ENCODE results near the gene DPT. TPM values are rescaled to one million over a fixed set of nuclear protein-coding genes. Genes with fewer than 3 reads are reported as not detected.
A peak's percentile ranks its signal among the peaks of the same experiment; 100 is the strongest.

Gene DPT
- polyA plus RNA-seq, 4 donors, result 0.89 to 42.3 (median 6.1) TPM

GRCh38 chr1:168719306-168720111 is 9.5 kb downstream of the DPT start:
- Histone ChIP-seq H3K4me1 (ENCODE audit: control insufficient read depth in 3 of 3, insufficient read depth in 2 of 3, low read depth in 1 of 3, low read length in 2 of 3) (no peaks in the 10 kb centered on the region), H3K36me3 (ENCODE audit: control insufficient read depth in 3 of 3, insufficient read depth in 2 of 3, low read depth in 1 of 3, low read length in 3 of 3) (no peaks in the 10 kb centered on the region), H3K27ac (ENCODE audit: low read depth in 1 of 3, low read length in 2 of 3) (no peak overlapping the region), H3K4me3 (ENCODE audit: low read depth in 1 of 3, low read length in 3 of 3) (no peak overlapping the region), H3K9me3 (ENCODE audit: control insufficient read depth in 2 of 2, insufficient read depth in 1 of 2, low read depth in 1 of 2, low read length in 1 of 2) (no peaks in the 10 kb centered on the region), H3K27me3 (ENCODE audit: control insufficient read depth in 3 of 3, insufficient read depth in 3 of 3, low read length in 3 of 3) (no peaks in the 10 kb centered on the region)
- FAIRE-seq (no peak), DNase-seq (no peak)
- WGBS, 3 donors, result 88 to 93% (median 90%) methylated on average over 5 of the region's 5 CpGs

DNA sequence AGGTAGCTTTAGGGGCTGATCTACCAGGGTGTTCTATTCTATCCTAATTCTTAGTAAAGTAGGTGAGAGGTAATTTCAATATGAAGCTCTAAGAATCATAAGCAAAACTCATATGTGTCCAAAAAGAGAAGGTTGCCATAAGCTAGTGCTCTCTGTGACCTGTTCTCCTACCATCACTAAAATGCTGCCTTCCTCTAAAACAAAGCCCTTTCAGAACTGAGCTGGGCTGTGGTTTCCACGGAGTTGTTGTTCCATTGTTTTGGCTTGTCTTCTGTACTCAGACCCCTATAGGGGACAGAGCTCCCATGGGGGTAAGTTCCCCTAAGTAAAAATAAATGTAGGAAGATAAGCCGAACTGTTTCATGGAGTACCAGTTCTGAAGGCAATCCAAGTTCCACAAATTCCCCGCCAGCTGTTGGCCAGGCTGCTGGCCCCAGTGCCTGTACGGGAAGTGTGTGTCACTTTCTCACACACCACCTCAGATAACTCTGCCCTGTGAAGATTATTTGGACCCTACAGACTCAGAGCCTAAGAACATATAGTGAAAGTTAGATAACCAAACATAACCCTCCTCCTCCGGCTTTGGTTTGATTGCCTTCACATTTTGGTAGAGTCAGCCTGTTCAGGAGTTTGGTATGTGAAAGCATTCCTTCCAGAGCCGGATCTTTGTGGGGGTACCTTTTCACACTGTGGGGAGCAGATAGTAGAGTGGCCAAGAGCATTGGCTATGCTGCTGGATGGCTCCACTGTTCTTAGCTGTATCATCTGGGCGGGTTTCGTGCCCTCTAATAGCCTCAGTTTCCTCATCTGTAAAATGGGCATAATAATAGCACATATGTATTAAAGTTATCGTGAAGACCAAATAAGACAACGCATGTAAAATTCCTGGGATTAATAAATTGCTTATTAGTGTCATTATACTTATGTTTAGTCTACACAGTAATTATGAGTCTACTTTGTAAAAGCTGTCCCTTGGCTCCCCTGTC is 10.8 kb downstream of the DPT start:
- no peak overlapping the region for H3K4me3 ChIP-seq (ENCODE audit: low read depth in 1 of 3, low read length in 3 of 3)
- H3K36me3 ChIP-seq (ENCODE audit: control insufficient read depth in 3 of 3, insufficient read depth in 2 of 3, low read depth in 1 of 3, low read length in 3 of 3), result no peaks in the 10 kb centered on the region
- no peaks in the 10 kb centered on the region for H3K4me1 ChIP-seq (ENCODE audit: control insufficient read depth in 3 of 3, insufficient read depth in 2 of 3, low read depth in 1 of 3, low read length in 2 of 3)
- H3K9me3 ChIP-seq (ENCODE audit: control insufficient read depth in 2 of 2, insufficient read depth in 1 of 2, low read depth in 1 of 2, low read length in 1 of 2), result no peaks in the 10 kb centered on the region
- 85 to 92% (median 91%) methylated on average over 10 of the region's 10 CpGs for WGBS, 3 donors
- FAIRE-seq (no peak), DNase-seq (no peak)
- no peaks in the 10 kb centered on the region for H3K27me3 ChIP-seq (ENCODE audit: control insufficient read depth in 3 of 3, insufficient read depth in 3 of 3, low read length in 3 of 3)
- H3K27ac ChIP-seq (ENCODE audit: low read depth in 1 of 3, low read length in 2 of 3), result no peak overlapping the region

- Histone ChIP-seq H3K36me3 (ENCODE audit: control insufficient read depth in 3 of 3, insufficient read depth in 2 of 3, low read depth in 1 of 3, low read length in 3 of 3) (no peaks in the 10 kb centered on the region), H3K4me1 (ENCODE audit: control insufficient read depth in 3 of 3, insufficient read depth in 2 of 3, low read depth in 1 of 3, low read length in 2 of 3) (peaks cover 0 to 10% (median 2%) of the 10 kb centered on the region in 3 donors), H3K4me3 (ENCODE audit: low read depth in 1 of 3, low read length in 3 of 3) (no peak overlapping the region), H3K27me3 (ENCODE audit: control insufficient read depth in 3 of 3, insufficient read depth in 3 of 3, low read length in 3 of 3) (no peaks in the 10 kb centered on the region), H3K27ac (ENCODE audit: low read depth in 1 of 3, low read length in 2 of 3) (no peak overlapping the region), H3K9me3 (ENCODE audit: control insufficient read depth in 2 of 2, insufficient read depth in 1 of 2, low read depth in 1 of 2, low read length in 1 of 2) (no peaks in the 10 kb centered on the region)
- FAIRE-seq (no peak), DNase-seq (peak in 1 of 2 donors; percentile 28)
- WGBS, 3 donors, result 58 to 81% (median 69%) methylated on average over 8 of the region's 8 CpGs
These were observed 15.0 kb downstream of the DPT start for GRCh38 chr1:168714012-168714411.

DNA sequence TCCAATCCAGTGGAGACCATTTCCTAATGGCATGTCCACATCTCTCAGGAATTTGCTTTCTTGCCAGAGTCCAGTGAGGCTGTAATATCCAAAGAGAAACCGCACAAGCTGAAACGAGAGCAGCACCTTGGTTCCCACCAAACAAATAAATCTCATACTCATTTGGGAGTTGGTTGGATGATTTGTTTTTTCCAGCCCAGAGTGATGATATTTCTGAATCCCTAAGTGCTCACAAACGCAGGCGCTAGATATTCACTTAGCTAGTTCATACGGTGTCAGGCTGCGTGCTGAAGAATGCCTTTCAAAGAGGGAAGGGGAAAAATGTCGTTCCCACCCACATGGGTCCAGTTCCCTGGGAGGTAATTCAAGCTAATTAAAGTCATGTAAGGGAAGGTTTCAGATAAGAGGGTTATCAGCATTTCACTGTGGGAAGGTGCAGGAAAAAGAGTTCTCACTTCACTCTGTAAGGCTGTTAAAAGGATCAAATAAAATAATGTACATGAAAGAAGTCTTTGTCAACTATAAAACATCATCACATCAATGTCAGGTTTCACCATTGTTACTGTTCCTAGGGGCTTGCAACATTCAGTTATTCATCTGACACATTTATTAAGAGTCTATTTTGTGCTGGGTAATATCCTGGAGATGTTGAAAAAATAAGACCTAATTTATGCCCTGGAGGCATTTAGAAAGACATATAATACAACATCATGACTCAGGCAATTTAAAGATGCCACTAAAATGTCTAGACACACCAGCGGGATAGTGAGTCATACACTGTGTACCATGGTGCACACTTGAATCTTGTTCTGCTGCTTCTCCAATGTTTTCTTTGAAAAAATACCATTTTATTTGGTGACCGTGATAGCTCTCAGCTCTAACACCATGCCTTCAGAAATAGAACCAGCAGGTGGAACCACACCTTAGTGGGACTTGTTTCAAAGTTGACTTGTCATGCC is 19.3 kb downstream of the DPT start:
- no peak overlapping the region for H3K4me3 ChIP-seq (ENCODE audit: low read depth in 1 of 3, low read length in 3 of 3)
- FAIRE-seq (no peak), DNase-seq (peak; percentile 57 to 67)
- H3K36me3 ChIP-seq (ENCODE audit: control insufficient read depth in 3 of 3, insufficient read depth in 2 of 3, low read depth in 1 of 3, low read length in 3 of 3), result no peaks in the 10 kb centered on the region
- H3K27me3 ChIP-seq (ENCODE audit: control insufficient read depth in 3 of 3, insufficient read depth in 3 of 3, low read length in 3 of 3), result no peaks in the 10 kb centered on the region
- H3K27ac ChIP-seq (ENCODE audit: low read depth in 1 of 3, low read length in 2 of 3), result peak overlapping the region in 2 of 3 donors; percentile 39 to 56
- 14 to 38% (median 25%) methylated on average over 9 of the region's 9 CpGs for WGBS, 3 donors
- H3K4me1 ChIP-seq (ENCODE audit: control insufficient read depth in 3 of 3, insufficient read depth in 2 of 3, low read depth in 1 of 3, low read length in 2 of 3), result peaks cover 0 to 18% (median 2%) of the 10 kb centered on the region in 3 donors
- no peaks in the 10 kb centered on the region for H3K9me3 ChIP-seq (ENCODE audit: control insufficient read depth in 2 of 2, insufficient read depth in 1 of 2, low read depth in 1 of 2, low read length in 1 of 2)

DNA sequence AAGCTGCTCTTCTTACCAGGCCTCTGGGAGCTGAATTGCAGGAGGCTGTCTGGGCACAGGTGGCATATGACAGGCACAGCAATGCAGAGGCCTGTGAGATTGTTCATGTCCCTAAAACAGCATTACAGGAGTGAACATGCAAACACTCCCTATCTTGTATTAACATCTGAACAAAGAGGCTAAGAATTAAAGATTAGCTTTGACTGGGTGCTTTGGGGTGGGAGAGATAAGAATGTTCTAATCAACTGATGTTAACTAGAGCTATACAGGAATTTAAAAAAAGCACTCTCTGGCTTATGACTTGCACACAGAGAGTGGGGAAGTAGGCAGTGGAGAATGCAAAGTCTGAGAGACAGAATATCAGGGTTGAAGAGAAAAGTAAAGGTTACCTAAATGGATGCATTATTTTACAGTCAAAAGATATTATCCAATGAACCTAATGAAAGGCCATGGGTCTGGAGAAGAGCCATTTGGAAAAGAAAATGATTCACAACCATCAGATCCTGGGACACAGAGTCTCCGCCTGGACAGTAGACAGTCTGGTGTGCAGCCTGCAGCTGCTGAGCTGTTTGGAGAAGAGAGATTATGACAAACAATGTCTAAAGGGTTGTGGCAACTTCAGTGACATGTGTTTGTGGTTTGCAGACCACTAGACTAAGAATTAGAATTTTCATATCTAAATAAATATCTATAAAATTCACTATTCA is 20.2 kb downstream of the DPT start:
- H3K4me3 ChIP-seq (ENCODE audit: low read depth in 1 of 3, low read length in 3 of 3), result no peak overlapping the region
- H3K9me3 ChIP-seq (ENCODE audit: control insufficient read depth in 2 of 2, insufficient read depth in 1 of 2, low read depth in 1 of 2, low read length in 1 of 2), result no peaks in the 10 kb centered on the region
- H3K27ac ChIP-seq (ENCODE audit: low read depth in 1 of 3, low read length in 2 of 3), result no peak overlapping the region
- FAIRE-seq (no peak), DNase-seq (no peak)
- 48 to 57% (median 50%) methylated on average over 1 of the region's 1 CpG for WGBS, 3 donors
- no peaks in the 10 kb centered on the region for H3K36me3 ChIP-seq (ENCODE audit: control insufficient read depth in 3 of 3, insufficient read depth in 2 of 3, low read depth in 1 of 3, low read length in 3 of 3)
- H3K27me3 ChIP-seq (ENCODE audit: control insufficient read depth in 3 of 3, insufficient read depth in 3 of 3, low read length in 3 of 3), result no peaks in the 10 kb centered on the region
- H3K4me1 ChIP-seq (ENCODE audit: control insufficient read depth in 3 of 3, insufficient read depth in 2 of 3, low read depth in 1 of 3, low read length in 2 of 3), result peaks cover 0 to 18% (median 2%) of the 10 kb centered on the region in 3 donors

GRCh38 chr1:168706391-168706992 is 22.5 kb downstream of the DPT start:
- Histone ChIP-seq H3K9me3 (ENCODE audit: control insufficient read depth in 2 of 2, insufficient read depth in 1 of 2, low read depth in 1 of 2, low read length in 1 of 2) (no peaks in the 10 kb centered on the region), H3K4me3 (ENCODE audit: low read depth in 1 of 3, low read length in 3 of 3) (no peak overlapping the region), H3K36me3 (ENCODE audit: control insufficient read depth in 3 of 3, insufficient read depth in 2 of 3, low read depth in 1 of 3, low read length in 3 of 3) (no peaks in the 10 kb centered on the region), H3K4me1 (ENCODE audit: control insufficient read depth in 3 of 3, insufficient read depth in 2 of 3, low read depth in 1 of 3, low read length in 2 of 3) (peaks cover 0 to 18% (median 2%) of the 10 kb centered on the region in 3 donors), H3K27me3 (ENCODE audit: control insufficient read depth in 3 of 3, insufficient read depth in 3 of 3, low read length in 3 of 3) (no peaks in the 10 kb centered on the region), H3K27ac (ENCODE audit: low read depth in 1 of 3, low read length in 2 of 3) (no peak overlapping the region)
- whole genome bisulfite sequencing, 3 donors, result 57 to 71% (median 63%) methylated on average over 3 of the region's 3 CpGs
- no peak for FAIRE-seq
- DNase-seq, result no peak

GRCh38 chr1:168700575-168701268 is 28.3 kb downstream of the DPT start:
- 13 to 53% (median 21%) methylated on average over 3 of the region's 3 CpGs for WGBS, 3 donors
- no peaks in the 10 kb centered on the region for H3K9me3 ChIP-seq (ENCODE audit: control insufficient read depth in 2 of 2, insufficient read depth in 1 of 2, low read depth in 1 of 2, low read length in 1 of 2)
- no peak for FAIRE-seq
- peak; percentile 53 to 61 for DNase-seq
- H3K4me3 ChIP-seq (ENCODE audit: low read depth in 1 of 3, low read length in 3 of 3), result no peak overlapping the region
- no peaks in the 10 kb centered on the region for H3K36me3 ChIP-seq (ENCODE audit: control insufficient read depth in 3 of 3, insufficient read depth in 2 of 3, low read depth in 1 of 3, low read length in 3 of 3)
- H3K4me1 ChIP-seq (ENCODE audit: control insufficient read depth in 3 of 3, insufficient read depth in 2 of 3, low read depth in 1 of 3, low read length in 2 of 3), result peaks cover 2 to 30% (median 3%) of the 10 kb centered on the region in 3 donors
- H3K27me3 ChIP-seq (ENCODE audit: control insufficient read depth in 3 of 3, insufficient read depth in 3 of 3, low read length in 3 of 3), result no peaks in the 10 kb centered on the region
- peak overlapping the region in 1 of 3 donors; percentile 36 for H3K27ac ChIP-seq (ENCODE audit: low read depth in 1 of 3, low read length in 2 of 3)
